Mesangial cell (primary cell): ENCODE measurements around the gene CDH13. TPM values are rescaled to one million over a fixed set of nuclear protein-coding genes. Genes with fewer than 3 reads are reported as not detected.

ENCODE experiments used
- total RNA-seq: library from RNA; depleted of rRNA; stranded (reverse); fragments of >200 nt; gene quantifications from 2 replicates; pipeline ENCODE4 v1.2.3, GENCODE V29; 2015

The CDH13 gene
- 53.9 and 98.6 TPM in 2 replicates for total RNA-seq

GRCh38 chr16:82626791-82627261, at the start of gene CDH13:
Gene CDH13 (plus strand): TSS chr16:82626969.

GRCh38 chr16:83807710-83808572, 1181.2 kb downstream of the CDH13 start, which contains the start of gene HSBP1:
Gene HSBP1 (plus strand): TSS chr16:83807978. CDS start chr16:83808077, 99 bp downstream.

